GM12878 (cell line): ENCODE data around the gene C3AR1. TPM values are rescaled to one million over a fixed set of nuclear protein-coding genes. Genes with fewer than 3 reads are reported as not detected.

Source experiments
- ATAC-seq: fragments of 200-7000 bp; cut with Tn5 transposase; 3 replicates; pipeline ENCODE4 v1.9.1; 2020; ENCODE audit warnings: mild to moderate bottlenecking, moderate library complexity
- BruUV-seq: library from RNA; stranded (reverse); fragments of 400-500 nt; replicated peaks from 2 replicates; lab custom pipeline; 2021; lab: Mats Ljungman, UMichigan
- CTCF ChIA-PET: fragments of 300-600 bp; sonication (Branson Sonifier 250); formaldehyde crosslinking; extraction: SDS; loops from one replicate; lab custom pipeline; 2021; ENCODE audit warnings: inconsistent platforms; lab: Yijun Ruan, JAX
- POLR2A ChIA-PET: fragments of 350-600 bp; formaldehyde crosslinking; extraction: SDS; loops from one replicate; lab custom pipeline; 2021; ENCODE audit warnings: inconsistent platforms; lab: Charles Lee
- RAD21 ChIA-PET: fragments of 300-600 bp; sonication (Branson Sonifier 250); formaldehyde crosslinking; loops from one replicate; lab custom pipeline; 2023; ENCODE audit warnings: antibody characterized with exemption; ENCODE audit not compliant: unreplicated experiment; lab: Charles Lee
- SMC1A ChIA-PET: fragments of 300-600 bp; sonication (Branson Sonifier 250); formaldehyde crosslinking; loops from one replicate; lab custom pipeline; 2023; ENCODE audit not compliant: unreplicated experiment, uncharacterized antibody; lab: Charles Lee
- DNase-seq: peaks from one replicate; pipeline ENCODE4 v3.0.0-alpha.2; 2011; ENCODE audit warnings: low read depth, low spot score
- FAIRE-seq: peaks from 3 replicates; lab custom pipeline; 2011; peaks lifted over from hg19 to GRCh38; lab: Jason Lieb, UNC
- H2AFZ ChIP-seq: 2 replicates; pipeline ENCODE4 v1.6.0; 2011; ENCODE audit warnings: low read depth, low read length, control low read depth; ENCODE audit not compliant: control insufficient read depth
- H3K27ac ChIP-seq: 2 replicates; pipeline ENCODE4 v1.5.1; 2011; ENCODE audit warnings: control low read depth; ENCODE audit not compliant: control insufficient read depth, insufficient read depth
- H3K27me3 ChIP-seq, 2 experiments: replicated peaks in 1 of 2; 2 replicates each; pipeline versions ENCODE4 v1.6.0 to v1.6.1; 2011; ENCODE audit warnings: low read length in 1 of 2; ENCODE audit not compliant: control insufficient read depth in 2 of 2, insufficient read depth in 2 of 2
- H3K36me3 ChIP-seq, 2 experiments: 2 replicates each; pipeline ENCODE4 v1.5.1; 2011; ENCODE audit warnings: low read length in 1 of 2; ENCODE audit not compliant: control insufficient read depth in 2 of 2, insufficient read depth in 2 of 2
- H3K4me1 ChIP-seq: 2 replicates; pipeline ENCODE4 v1.6.1; 2011; ENCODE audit warnings: mild to moderate bottlenecking, low read length, moderate library complexity, mixed read lengths; ENCODE audit not compliant: control insufficient read depth, insufficient read depth
- H3K4me2 ChIP-seq: 2 replicates; pipeline ENCODE4 v1.6.0; 2011; ENCODE audit warnings: control low read depth; ENCODE audit not compliant: control insufficient read depth, insufficient read depth
- H3K4me3 ChIP-seq: fragments of 200-600 bp; sonication (generic); 2 replicates; pipeline ENCODE4 v1.5.1; 2016
- H3K79me2 ChIP-seq: 2 replicates; pipeline ENCODE4 v1.6.0; 2011; ENCODE audit warnings: low read length; ENCODE audit not compliant: control insufficient read depth, insufficient read depth
- H3K9ac ChIP-seq: 2 replicates; pipeline ENCODE4 v1.8.0; 2011; ENCODE audit warnings: low read length, control low read depth, mixed read lengths; ENCODE audit not compliant: control insufficient read depth, insufficient read depth
- H3K9me3 ChIP-seq: replicated peaks from 3 replicates; pipeline ENCODE4 v1.5.1; 2011; ENCODE audit warnings: mild to moderate bottlenecking, low read length; ENCODE audit not compliant: control insufficient read depth, insufficient read depth
- H4K20me1 ChIP-seq: 2 replicates; pipeline ENCODE4 v1.6.0; 2011; ENCODE audit not compliant: control insufficient read depth, insufficient read depth
- ATF7 ChIP-seq: fragments of 450-650 bp; IDR thresholded peaks from 2 replicates; pipeline ENCODE4 v1.6.1; 2016; ENCODE audit warnings: low read depth, mild to moderate bottlenecking
- HDAC6 ChIP-seq: fragments of 200-600 bp; sonication (generic); IDR thresholded peaks from one replicate; pipeline ENCODE4 v1.8.0; 2017; ENCODE audit warnings: antibody characterized with exemption; ENCODE audit not compliant: unreplicated experiment
- HSF1 ChIP-seq: fragments of 150-350 bp; IDR thresholded peaks from 2 replicates; pipeline ENCODE4 v1.6.1; 2014; ENCODE audit warnings: mild to moderate bottlenecking, low read depth, low read length
- IRF3 ChIP-seq: fragments of 450-650 bp; IDR thresholded peaks from 2 replicates; pipeline ENCODE4 v1.6.1; 2014; ENCODE audit warnings: mild to moderate bottlenecking
- MTA2 ChIP-seq: fragments of 450-650 bp; IDR thresholded peaks from 2 replicates; pipeline ENCODE4 v1.6.1; 2016; ENCODE audit warnings: low read depth, mild to moderate bottlenecking, moderate library complexity
- NR2F1 ChIP-seq: fragments of 450-650 bp; conservative IDR thresholded peaks from 2 replicates; pipeline ENCODE4 v1.6.1; 2017; ENCODE audit warnings: mild to moderate bottlenecking
- RAD51 ChIP-seq: fragments of 450-650 bp; IDR thresholded peaks from 2 replicates; pipeline ENCODE4 v1.6.1; 2016; ENCODE audit warnings: moderate library complexity, mild to moderate bottlenecking, inconsistent platforms
- SIX5 ChIP-seq: IDR thresholded peaks from 2 replicates; pipeline ENCODE4 v1.6.1; 2011; ENCODE audit warnings: mild to moderate bottlenecking, low read depth, low read length, moderate library complexity; ENCODE audit not compliant: severe bottlenecking
- ZNF24 ChIP-seq: fragments of 450-650 bp; IDR thresholded peaks from 2 replicates; pipeline ENCODE4 v1.6.1; 2017; ENCODE audit warnings: antibody characterized with exemption, mild to moderate bottlenecking
- ZNF384 ChIP-seq: IDR thresholded peaks from 2 replicates; pipeline ENCODE4 v1.6.1; 2012; ENCODE audit warnings: low read depth, mild to moderate bottlenecking, low read length, improper control_type of control experiment, borderline replicate concordance
- in situ Hi-C: fragments of 300-500 bp; cut with MboI; formaldehyde crosslinking; loops from 9 replicates; pipeline ENCODE4 v1.14.3; 2018; ENCODE audit warnings: mixed read lengths
- intact Hi-C: fragments of 100-400 bp; cut with micrococcal nuclease; formaldehyde crosslinking; loops from one replicate; pipeline ENCODE4 v1.14.2; 2022; ENCODE audit not compliant: unreplicated experiment
- polyA plus RNA-seq, 11 experiments: library from polyadenylated mRNA; depleted of rRNA in 4 of 11; unstranded in 6 of 11; stranded (reverse) in 5 of 11; fragments of >200 nt; fragmentation: Nextera tagmentation in 4 of 11; fragmentation: Illumina TruSeq in 1 of 11; extraction: Ambion mirVana in 4 of 11; extraction: Trizol in 1 of 11; gene quantifications; 1 replicate in 1 of 11; 2 replicates in 10 of 11; pipeline versions ENCODE4 v1.2.1 to v1.2.3, GENCODE V29; 2011 to 2016; ENCODE audit warnings: inconsistent platforms in 2 of 11, missing spikeins in 2 of 11, low read depth in 1 of 11
- total RNA-seq, 4 experiments: library from RNA; depleted of rRNA in 3 of 4; stranded (reverse); fragments of >200 nt in 3 of 4; fragmentation: Illumina TruSeq in 1 of 4; extraction: Trizol in 1 of 4; gene quantifications; 2 replicates each; pipeline versions ENCODE4 v1.2.1 to v1.2.3, GENCODE V29; 2013 to 2021
- TF ChIP-seq, protein P1 (sequence below): IDR thresholded peaks from 2 replicates; pipeline ENCODE4 v1.6.1; 2012; ENCODE audit warnings: low read length, inconsistent platforms
- TF ChIP-seq, protein P2 (sequence below): fragments of 450-650 bp; IDR thresholded peaks from 2 replicates; pipeline ENCODE4 v1.6.1; 2016; ENCODE audit warnings: mild to moderate bottlenecking

C3AR1 gene
- total and polyA plus RNA-seq, 10 of the 15 experiments (the other 5 are each of a cell fraction or from before 2014, with no cell fraction given) = 0.08 to 0.42 (median 0.10) TPM; not detected in 5

DNA sequence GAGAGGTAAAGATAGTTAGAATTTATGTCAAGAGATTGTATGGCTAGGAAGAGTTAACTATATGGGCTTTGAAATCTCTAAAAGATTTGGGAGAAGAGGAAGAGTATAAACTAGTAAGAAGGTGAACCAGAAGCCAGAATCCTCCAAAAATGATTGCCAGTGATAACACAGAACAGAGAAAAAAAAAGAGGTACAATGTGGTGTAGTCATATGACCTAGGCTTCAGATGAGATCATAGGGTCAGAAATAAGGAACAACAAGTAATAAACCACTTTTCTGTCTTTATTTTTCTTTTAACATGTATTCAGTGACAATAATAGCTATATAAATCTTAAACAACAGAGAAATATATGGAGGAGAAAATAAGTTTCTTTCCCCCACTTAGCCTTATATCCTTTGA is 14.0 kb upstream of the C3AR1 start:
- no peak overlapping the region for H3K4me3 ChIP-seq

More for the DNA sequence above, 14.0 kb upstream of the C3AR1 start:
- no peaks in the 10 kb centered on the region for H4K20me1 ChIP-seq
- in situ Hi-C loops = no loop called here
- peaks cover 38% of the 10 kb centered on the region for H3K79me2 ChIP-seq
- no peaks in the 10 kb centered on the region for H3K27me3 ChIP-seq
- ATAC-seq (no peak), FAIRE-seq (no peak), DNase-seq (no peak)
- ChIA-PET CTCF (interaction anchor here (1.1 to 7.9 kb wide), 4 partner anchors 9 to 84 kb away, joined by 3 to 115 read pairs (median 4); no protein-coding TSS in a partner anchor), RAD21 (no interaction called here), SMC1A (interaction anchor here (1.6 to 2.0 kb wide), 2 partner anchors 29 to 147 kb away, joined by 3 to 4 read pairs; no protein-coding TSS in a partner anchor), POLR2A (no interaction called here)
- no peak overlapping the region for H2AFZ ChIP-seq
- intact Hi-C loops = loop anchor here (5.0 to 10.0 kb wide), 2 partner anchors 43 to 145 kb away; partner anchors contain the start of gene SLC2A3
- no peaks in the 10 kb centered on the region for H3K9me3 ChIP-seq
- no peak for TF ChIP-seq IRF3
- TF ChIP-seq ZNF384 = peak; percentile 36; the same call in 1 of the 2 replicates
- TF ChIP-seq, protein P1, sequence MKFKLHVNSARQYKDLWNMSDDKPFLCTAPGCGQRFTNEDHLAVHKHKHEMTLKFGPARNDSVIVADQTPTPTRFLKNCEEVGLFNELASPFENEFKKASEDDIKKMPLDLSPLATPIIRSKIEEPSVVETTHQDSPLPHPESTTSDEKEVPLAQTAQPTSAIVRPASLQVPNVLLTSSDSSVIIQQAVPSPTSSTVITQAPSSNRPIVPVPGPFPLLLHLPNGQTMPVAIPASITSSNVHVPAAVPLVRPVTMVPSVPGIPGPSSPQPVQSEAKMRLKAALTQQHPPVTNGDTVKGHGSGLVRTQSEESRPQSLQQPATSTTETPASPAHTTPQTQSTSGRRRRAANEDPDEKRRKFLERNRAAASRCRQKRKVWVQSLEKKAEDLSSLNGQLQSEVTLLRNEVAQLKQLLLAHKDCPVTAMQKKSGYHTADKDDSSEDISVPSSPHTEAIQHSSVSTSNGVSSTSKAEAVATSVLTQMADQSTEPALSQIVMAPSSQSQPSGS = no peak
- TF ChIP-seq RAD51 = peak; percentile 73
- TF ChIP-seq, protein P2, sequence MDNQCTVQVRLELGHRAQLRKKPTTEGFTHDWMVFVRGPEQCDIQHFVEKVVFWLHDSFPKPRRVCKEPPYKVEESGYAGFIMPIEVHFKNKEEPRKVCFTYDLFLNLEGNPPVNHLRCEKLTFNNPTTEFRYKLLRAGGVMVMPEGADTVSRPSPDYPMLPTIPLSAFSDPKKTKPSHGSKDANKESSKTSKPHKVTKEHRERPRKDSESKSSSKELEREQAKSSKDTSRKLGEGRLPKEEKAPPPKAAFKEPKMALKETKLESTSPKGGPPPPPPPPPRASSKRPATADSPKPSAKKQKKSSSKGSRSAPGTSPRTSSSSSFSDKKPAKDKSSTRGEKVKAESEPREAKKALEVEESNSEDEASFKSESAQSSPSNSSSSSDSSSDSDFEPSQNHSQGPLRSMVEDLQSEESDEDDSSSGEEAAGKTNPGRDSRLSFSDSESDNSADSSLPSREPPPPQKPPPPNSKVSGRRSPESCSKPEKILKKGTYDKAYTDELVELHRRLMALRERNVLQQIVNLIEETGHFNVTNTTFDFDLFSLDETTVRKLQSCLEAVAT = no peak
- no peak for TF ChIP-seq SIX5
- TF ChIP-seq HSF1 = no peak
- TF ChIP-seq ATF7 = peak; percentile 80
- peak; percentile 19; the same call in 1 of the 2 replicates for TF ChIP-seq NR2F1
- no peak for TF ChIP-seq HDAC6
- no peak for TF ChIP-seq MTA2
- TF ChIP-seq ZNF24 = no peak
- H3K9ac ChIP-seq = no peak overlapping the region
- no TSS peak for BruUV-seq
- no peak overlapping the region for H3K27ac ChIP-seq
- peaks cover 8% of the 10 kb centered on the region for H3K4me1 ChIP-seq
- H3K36me3 ChIP-seq = no peaks in the 10 kb centered on the region
- H3K4me2 ChIP-seq = 0 out of 2 replicates have a peak overlapping the region, but pooled peaks have one; percentile 36
